Neural cell (in vitro differentiated cells): Measurements from ENCODE around the gene SAMM50. TPM values are rescaled to one million over a fixed set of nuclear protein-coding genes. Genes with fewer than 3 reads are reported as not detected.

Source experiments
- H2AFZ ChIP-seq: fragments of 200-600, 300-800 bp; sonication (generic), shearing (Covaris generic); 2 replicates; pipeline ENCODE4 v1.6.0; 2014; ENCODE audit warnings: low read depth, mild to moderate bottlenecking, antibody characterized with exemption, low read length, moderate library complexity
- H3F3A ChIP-seq: fragments of 200-600 bp; shearing (Covaris generic); 2 replicates; pipeline ENCODE4 v1.6.1; 2016; ENCODE audit warnings: mild to moderate bottlenecking, moderate library complexity, mixed read lengths, antibody characterized with exemption, low read length; ENCODE audit not compliant: insufficient read depth, poor library complexity, severe bottlenecking
- H3K27ac ChIP-seq: fragments of 200-600, 300-800 bp; sonication (generic), shearing (Covaris generic); 2 replicates; pipeline ENCODE4 v1.5.1; 2014; ENCODE audit warnings: mild to moderate bottlenecking, low read length, moderate library complexity
- H3K27me3 ChIP-seq: fragments of 300-800, 200-600 bp; sonication (generic), shearing (Covaris generic); 2 replicates; pipeline ENCODE4 v1.6.0; 2014; ENCODE audit warnings: mild to moderate bottlenecking, low read depth, low read length, moderate library complexity; ENCODE audit not compliant: insufficient read depth
- H3K36me3 ChIP-seq: fragments of 300-800, 200-600 bp; sonication (generic), shearing (Covaris generic); 2 replicates; pipeline ENCODE4 v1.5.1; 2014; ENCODE audit warnings: mild to moderate bottlenecking, antibody characterized with exemption, low read length, moderate library complexity; ENCODE audit not compliant: insufficient read depth
- H3K4me2 ChIP-seq: fragments of 300-800, 200-600 bp; sonication (generic), shearing (Covaris generic); 2 replicates; pipeline ENCODE4 v1.6.0; 2014; ENCODE audit warnings: mild to moderate bottlenecking, low read length
- H3K4me3 ChIP-seq: fragments of 300-800, 200-600 bp; sonication (generic), shearing (Covaris generic); 2 replicates; pipeline ENCODE4 v1.5.1; 2014; ENCODE audit warnings: mild to moderate bottlenecking, low read length, moderate library complexity
- H3K79me2 ChIP-seq: fragments of 200-600 bp; shearing (Covaris generic); replicated peaks from 2 replicates; pipeline ENCODE4 v1.6.0; 2014; ENCODE audit warnings: mild to moderate bottlenecking, low read length, moderate library complexity; ENCODE audit not compliant: insufficient read depth
- H3K9ac ChIP-seq: fragments of 300-800, 200-600 bp; sonication (generic), shearing (Covaris generic); 2 replicates; pipeline ENCODE4 v1.6.1; 2016; ENCODE audit warnings: mild to moderate bottlenecking, low read length, mixed read lengths
- H3K9me2 ChIP-seq: fragments of 200-600 bp; shearing (Covaris generic); 2 replicates; pipeline ENCODE4 v1.6.1; 2016; ENCODE audit warnings: mild to moderate bottlenecking, low read length, mixed read lengths; ENCODE audit not compliant: insufficient read depth
- H3K9me3 ChIP-seq: fragments of 200-600, 300-800 bp; sonication (generic), shearing (Covaris generic); 2 replicates; pipeline ENCODE4 v1.6.1; 2016; ENCODE audit warnings: mild to moderate bottlenecking, mixed run types, low read length, moderate library complexity, mixed read lengths
- H4K20me1 ChIP-seq: fragments of 200-600 bp; shearing (Covaris generic); 2 replicates; pipeline ENCODE4 v1.6.1; 2016; ENCODE audit warnings: mild to moderate bottlenecking, mixed run types; ENCODE audit not compliant: insufficient read depth
- CTCF ChIP-seq: fragments of 450-650 bp; IDR thresholded peaks from 2 replicates; pipeline ENCODE4 v1.5.1; 2014; ENCODE audit warnings: antibody characterized with exemption, mild to moderate bottlenecking, moderate library complexity; ENCODE audit not compliant: poor library complexity, severe bottlenecking
- EP300 ChIP-seq: fragments of 450-650 bp; conservative IDR thresholded peaks from 2 replicates; pipeline ENCODE4 v1.6.1; 2014; ENCODE audit warnings: antibody characterized with exemption, mild to moderate bottlenecking, moderate library complexity; ENCODE audit not compliant: poor library complexity, severe bottlenecking
- EZH2 ChIP-seq: fragments of 200-600, 300-800 bp; shearing (Covaris generic), sonication (generic); IDR thresholded peaks from 2 replicates; pipeline ENCODE4 v1.6.1; 2014; ENCODE audit warnings: antibody characterized with exemption, low read length, borderline replicate concordance, mild to moderate bottlenecking; ENCODE audit not compliant: insufficient read depth, poor library complexity, severe bottlenecking
- MXI1 ChIP-seq: fragments of 450-650 bp; conservative IDR thresholded peaks from 2 replicates; pipeline ENCODE4 v1.6.1; 2014; ENCODE audit warnings: antibody characterized with exemption, mild to moderate bottlenecking; ENCODE audit not compliant: poor library complexity, severe bottlenecking
- POLR2AphosphoS5 ChIP-seq: IDR thresholded peaks from 2 replicates; pipeline ENCODE4 v1.6.1; 2012
- RAD21 ChIP-seq: fragments of 450-650 bp; conservative IDR thresholded peaks from 2 replicates; pipeline ENCODE4 v1.6.1; 2014; ENCODE audit warnings: antibody characterized with exemption, mild to moderate bottlenecking, moderate library complexity
- REST ChIP-seq: IDR thresholded peaks from 2 replicates; pipeline ENCODE4 v1.6.1; 2012; ENCODE audit warnings: borderline replicate concordance
- SMC3 ChIP-seq: fragments of 450-650 bp; conservative IDR thresholded peaks from 2 replicates; pipeline ENCODE4 v1.6.1; 2014; ENCODE audit warnings: antibody characterized with exemption, mild to moderate bottlenecking, moderate library complexity; ENCODE audit not compliant: poor library complexity
- TAF1 ChIP-seq: IDR thresholded peaks from 2 replicates; pipeline ENCODE4 v1.6.1; 2012; ENCODE audit warnings: low read depth
- polyA plus RNA-seq: library from polyadenylated mRNA; depleted of rRNA; stranded (reverse); fragments of >200 nt; gene quantifications from 2 replicates; pipeline ENCODE4 v1.2.3, GENCODE V29; 2014

SAMM50 gene
- polyA plus RNA-seq, 1 donor from 2014 or later, result 38.1 TPM

- no peaks in the 10 kb centered on the region for H3K9me2 ChIP-seq
- H2AFZ ChIP-seq, result no peak overlapping the region
- no peaks in the 10 kb centered on the region for H4K20me1 ChIP-seq
Measured at GRCh38 chr22:43994416-43994815, 39.2 kb downstream of the SAMM50 start.

GRCh38 chr22:43995057-43995685, 39.9 kb downstream of the SAMM50 start:
- Histone ChIP-seq H3K9ac (no peak overlapping the region), H4K20me1 (no peaks in the 10 kb centered on the region), H3K79me2 (no peaks in the 10 kb centered on the region), H3K9me3 (no peaks in the 10 kb centered on the region), H3K27ac (no peak overlapping the region), H2AFZ (no peak overlapping the region), H3K4me2 (no peak overlapping the region), H3K36me3 (peaks cover 5% of the 10 kb centered on the region), H3F3A (no peaks in the 10 kb centered on the region), H3K27me3 (no peaks in the 10 kb centered on the region), H3K4me3 (no peak overlapping the region), H3K9me2 (no peaks in the 10 kb centered on the region)
- TF ChIP-seq CTCF, result no peak
- TF ChIP-seq TAF1, result no peak
- no peak for TF ChIP-seq EP300
- no peak for TF ChIP-seq SMC3
- TF ChIP-seq REST, result no peak

More at GRCh38 chr22:43994416-43994815, 39.2 kb downstream of the SAMM50 start:
- Histone ChIP-seq H3K27ac (no peak overlapping the region), H3F3A (no peaks in the 10 kb centered on the region), H3K4me2 (no peak overlapping the region), H3K27me3 (no peaks in the 10 kb centered on the region), H3K79me2 (no peaks in the 10 kb centered on the region), H3K36me3 (peaks cover 8% of the 10 kb centered on the region), H3K9ac (no peak overlapping the region), H3K9me3 (no peaks in the 10 kb centered on the region), H3K4me3 (no peak overlapping the region)
- no peak for TF ChIP-seq SMC3
- TF ChIP-seq TAF1, result no peak
- no peak for TF ChIP-seq POLR2AphosphoS5
- no peak for TF ChIP-seq REST
- TF ChIP-seq RAD21, result no peak
- TF ChIP-seq EP300, result no peak
- TF ChIP-seq MXI1, result no peak
- no peak for TF ChIP-seq CTCF
- TF ChIP-seq EZH2, result no peak
